ENCODE results near the gene SH3YL1.

Gene SH3YL1

DNA sequence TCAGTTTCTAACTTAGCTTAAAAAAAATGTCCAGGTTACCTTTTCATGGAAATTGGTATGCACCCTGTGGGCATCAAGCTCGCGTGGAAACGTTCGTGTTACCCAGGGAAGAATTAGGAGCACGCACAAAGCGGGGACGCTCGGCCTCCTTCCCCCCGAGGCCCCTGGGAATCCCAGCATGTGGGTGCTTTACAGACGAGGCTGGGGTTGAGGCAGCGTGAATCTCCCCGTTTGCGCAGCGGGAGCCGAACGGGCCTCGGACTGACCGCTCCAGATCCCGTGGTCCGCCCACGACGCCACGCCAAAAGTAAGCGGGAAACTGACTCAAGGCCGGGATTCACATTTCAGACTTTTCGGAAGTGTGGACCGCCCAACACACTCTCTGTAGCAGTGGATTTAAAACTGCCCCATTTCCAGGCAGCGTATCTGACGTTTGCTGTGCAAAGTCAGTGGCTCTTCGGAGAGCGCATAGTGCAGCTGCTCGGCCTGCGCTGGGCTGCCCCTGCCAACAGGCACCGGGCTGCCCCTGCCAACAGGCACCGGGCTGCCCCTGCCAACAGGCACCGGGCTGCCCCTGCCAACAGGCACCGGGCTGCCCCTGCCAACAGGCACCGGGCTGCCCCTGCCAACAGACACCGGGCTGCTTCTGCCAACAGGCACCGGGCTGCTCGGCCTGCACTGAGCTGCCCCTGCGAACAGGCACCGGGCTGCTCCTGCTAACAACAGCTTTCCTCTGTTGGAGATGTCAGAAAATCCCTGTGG lies 49.7 kb downstream of the SH3YL1 start:
- DNase-seq (ENCODE audit: low read depth), result no peak

DNA sequence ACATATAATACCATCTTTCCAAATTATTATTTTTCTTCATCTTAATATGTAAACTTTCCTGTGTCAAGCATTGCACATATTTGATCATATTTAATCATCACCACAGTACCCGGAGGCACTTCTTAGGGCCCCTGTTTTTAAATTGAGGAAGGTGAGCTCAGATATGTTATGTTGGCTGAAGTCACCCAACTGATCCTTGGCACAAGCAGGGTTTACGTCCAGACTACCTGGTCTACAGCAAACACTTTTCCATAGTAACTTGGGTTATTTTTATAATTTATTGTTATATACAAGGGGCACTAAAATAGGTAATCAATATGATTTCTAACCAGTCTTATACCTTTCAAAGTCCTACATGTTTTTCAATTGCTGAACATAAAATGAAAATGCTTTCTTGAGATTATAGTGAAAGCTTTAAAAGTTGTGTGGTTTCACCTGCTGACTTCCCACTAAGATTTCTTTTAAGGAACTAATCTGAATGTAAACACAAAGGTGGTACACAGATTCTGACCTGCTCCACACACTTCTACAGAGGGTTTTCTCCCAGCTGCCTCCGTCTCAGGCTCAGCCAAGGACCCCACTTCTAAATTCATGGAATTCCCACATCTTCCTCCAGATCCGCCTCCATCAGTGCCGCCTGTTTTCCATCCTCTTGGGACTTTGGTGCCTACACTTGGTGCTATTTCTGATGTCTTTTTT lies 52.2 kb downstream of the SH3YL1 start:
- no peak for DNase-seq (ENCODE audit: low read depth)

DNA sequence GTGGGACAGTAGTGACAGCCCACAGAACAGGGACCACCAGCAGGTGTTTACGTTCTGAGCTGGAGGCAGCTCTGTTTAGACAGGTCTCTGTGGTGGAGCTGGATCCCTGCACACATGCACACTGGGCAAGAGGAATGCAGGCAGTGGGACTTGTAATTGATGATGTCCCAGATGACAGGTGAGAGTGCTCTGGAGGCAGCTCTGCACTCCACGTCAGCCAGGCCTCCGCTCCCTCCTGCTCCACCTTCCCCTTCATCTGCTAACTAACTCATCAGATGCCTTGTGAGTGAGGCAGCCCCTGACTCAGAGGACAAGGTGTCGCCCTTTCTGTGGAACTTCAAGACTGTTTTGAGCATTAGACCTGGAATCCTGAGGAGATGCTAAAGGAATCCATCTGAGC lies 53.2 kb downstream of the SH3YL1 start:
- DNase-seq (ENCODE audit: low read depth), result no peak

DNA sequence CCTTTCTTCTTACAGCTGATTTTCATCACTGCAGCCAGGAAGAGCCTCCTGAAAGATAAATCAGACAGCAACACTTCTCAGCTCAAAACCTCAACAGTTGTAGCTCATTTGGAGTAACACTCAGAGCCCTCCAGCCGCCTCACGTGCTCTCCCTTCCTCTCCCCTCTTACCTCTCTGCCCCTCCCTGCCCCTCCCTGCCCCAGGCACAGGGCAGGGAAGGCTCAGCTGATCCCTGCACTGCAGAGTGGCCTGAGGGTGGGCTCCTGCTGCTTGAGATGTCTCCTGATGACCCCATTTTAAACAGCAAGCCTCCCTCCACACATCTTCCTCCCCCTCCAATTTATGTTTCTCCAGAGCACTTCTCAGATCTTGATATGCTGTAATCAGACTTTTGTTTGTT lies 54.4 kb downstream of the SH3YL1 start:
- DNase-seq (ENCODE audit: low read depth), result no peak

DNA sequence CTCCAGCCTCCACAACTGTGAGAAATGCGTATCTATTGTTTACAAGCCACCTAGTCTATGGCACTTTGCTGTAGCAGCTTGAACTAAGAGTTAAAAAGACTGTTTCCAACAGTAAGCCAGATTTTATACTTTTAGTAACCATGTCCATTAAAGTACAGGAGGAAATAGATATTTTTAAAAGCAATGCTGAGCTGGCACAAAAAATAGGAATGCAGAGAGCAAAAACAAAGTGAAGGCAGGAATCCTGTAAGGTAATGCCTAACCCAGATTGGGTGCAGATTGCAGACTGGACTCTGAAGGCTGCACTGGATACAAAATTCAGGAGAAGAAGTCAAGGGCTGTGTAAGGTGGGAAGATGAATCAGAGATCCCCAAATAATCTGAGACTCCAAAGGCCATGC lies 55.5 kb downstream of the SH3YL1 start:
- DNase-seq (ENCODE audit: low read depth), result no peak

DNA sequence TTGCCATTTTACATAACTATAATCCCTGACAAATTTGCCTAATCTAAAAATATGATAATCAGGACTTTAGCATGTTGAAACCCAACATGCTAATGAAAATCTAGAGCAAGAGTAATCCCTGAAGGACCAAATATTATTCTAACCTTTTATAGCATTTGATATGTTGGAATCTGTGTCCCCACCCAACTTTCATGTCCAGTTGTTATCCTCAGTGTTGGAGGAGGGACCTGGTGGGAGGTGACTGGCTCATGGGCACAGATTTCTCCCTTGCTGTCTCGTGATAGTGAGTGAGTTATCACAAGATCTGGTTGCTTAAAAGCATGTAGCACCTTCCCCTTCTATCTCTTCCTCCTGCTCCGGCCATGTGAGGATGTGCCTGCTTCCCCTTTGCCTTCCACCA lies 59.8 kb downstream of the SH3YL1 start:
- no peak for DNase-seq (ENCODE audit: low read depth)

DNA sequence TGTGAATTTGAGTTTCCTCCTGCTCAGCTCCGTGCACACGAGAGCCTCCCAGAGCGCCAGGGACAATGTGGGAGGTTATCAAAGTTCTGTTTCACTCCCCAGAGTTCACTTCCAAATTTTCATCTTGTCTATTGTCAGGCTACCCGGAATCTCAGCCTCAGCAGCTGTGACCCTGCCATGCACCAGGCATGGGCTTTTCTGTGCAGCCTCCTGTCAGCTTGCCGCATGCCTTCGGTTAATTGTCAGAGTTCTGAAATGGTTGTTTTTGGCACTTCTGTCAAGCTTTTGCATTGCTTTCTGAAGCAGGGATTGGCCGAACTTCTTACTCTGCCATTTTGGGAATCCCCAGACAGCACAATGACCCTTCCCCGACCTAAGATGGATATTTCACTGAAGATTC lies 60.4 kb downstream of the SH3YL1 start:
- DNase-seq (ENCODE audit: low read depth), result no peak

DNA sequence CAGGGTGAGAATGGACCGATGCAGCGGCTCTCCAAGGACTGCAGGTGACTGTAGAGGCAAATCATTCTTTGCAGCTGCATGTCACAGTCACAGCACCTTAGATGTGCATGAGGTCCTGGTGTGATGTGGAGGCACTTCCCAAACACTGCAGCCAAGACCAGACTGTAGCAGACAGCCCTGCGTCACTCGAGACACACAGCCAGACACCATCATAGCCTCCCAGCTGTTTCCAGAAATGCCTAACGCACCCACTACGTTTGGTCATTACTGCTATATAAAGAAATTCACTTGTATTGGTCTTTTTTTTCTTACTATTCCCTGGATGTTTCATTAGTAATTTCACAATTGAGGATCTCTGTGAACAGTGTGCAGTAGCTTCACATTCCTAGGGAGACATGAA lies 60.9 kb downstream of the SH3YL1 start:
- DNase-seq (ENCODE audit: low read depth), result no peak

DNA sequence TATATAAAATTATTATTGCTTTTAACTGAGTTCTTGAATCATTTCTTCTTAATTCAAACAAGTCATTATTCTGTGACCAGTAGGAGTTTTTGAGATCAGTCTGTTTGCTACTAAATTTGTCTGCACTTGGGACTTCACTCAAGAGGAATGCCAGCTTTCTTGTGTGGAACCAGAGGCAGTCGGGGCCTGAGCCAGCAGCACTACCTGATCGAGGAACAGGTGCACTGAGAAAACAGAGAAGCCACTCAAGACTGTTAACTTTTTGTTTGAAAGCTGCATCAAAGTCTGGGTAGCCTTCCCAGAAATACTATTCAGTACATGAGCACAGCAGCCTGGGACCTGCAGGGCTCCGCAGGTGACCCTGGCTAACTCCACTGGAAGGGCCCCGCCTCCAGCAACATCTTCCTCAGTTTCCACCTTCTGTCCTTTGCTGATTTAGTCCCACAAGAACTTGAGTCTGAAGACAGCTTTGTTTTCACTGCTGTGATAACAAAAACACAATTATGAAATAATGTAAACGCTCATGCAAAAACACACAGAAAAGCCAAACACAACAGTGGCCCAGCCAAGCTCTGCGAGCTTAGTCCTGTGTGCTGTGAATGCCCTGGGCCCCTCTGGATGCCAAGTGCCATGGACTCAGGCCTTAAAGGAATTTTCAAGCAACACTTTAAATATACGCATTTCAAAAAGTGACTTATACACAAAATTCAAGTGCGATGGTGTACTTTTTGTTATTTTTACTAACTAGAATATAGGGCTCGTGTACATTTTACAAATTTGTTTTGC lies 62.0 kb downstream of the SH3YL1 start:
- DNase-seq (ENCODE audit: low read depth), result no peak

DNA sequence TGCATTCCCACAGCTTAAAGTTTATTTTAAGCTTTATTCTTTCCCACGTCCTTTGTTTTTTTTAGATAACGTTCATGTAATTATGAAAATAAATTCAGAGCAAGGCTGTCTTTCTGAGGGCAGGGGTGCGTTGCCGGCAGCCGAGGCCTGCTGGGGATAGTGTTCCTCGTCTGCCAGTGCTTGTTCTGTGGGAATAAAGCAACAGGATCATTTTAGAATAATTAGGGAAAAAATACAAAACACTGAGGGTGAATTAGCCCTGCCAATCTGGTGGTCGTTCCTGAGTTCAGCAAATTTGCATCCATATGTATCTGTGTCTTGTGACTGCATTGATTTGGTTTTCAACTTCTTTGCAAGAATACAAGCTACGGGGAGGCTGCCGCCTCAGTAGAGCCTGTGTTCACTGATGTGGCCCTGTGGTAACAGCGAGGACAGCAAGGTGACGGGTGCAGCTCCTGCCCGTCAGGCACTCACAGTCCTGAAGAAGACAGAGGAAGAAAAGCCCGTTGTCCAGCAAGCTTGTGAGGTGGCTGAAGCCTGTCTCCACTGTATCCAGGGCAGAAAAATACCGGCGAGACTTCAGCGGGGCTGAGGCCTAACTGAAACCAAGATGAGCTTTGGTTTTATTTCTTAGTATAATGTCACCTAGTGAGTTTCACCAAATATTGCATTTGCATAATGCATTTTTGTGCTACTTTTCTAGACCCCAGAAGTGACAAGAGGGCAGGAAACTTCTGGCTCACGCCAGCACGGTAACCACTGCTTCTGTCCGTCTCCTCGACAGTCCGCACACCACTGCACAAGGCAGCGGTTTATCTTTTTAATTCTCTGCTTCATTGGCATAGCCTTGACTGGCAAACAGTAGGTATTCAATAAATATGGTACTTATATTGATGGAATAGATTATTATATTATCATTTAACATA lies 64.5 kb downstream of the SH3YL1 start:
- DNase-seq (ENCODE audit: low read depth), result no peak

DNA sequence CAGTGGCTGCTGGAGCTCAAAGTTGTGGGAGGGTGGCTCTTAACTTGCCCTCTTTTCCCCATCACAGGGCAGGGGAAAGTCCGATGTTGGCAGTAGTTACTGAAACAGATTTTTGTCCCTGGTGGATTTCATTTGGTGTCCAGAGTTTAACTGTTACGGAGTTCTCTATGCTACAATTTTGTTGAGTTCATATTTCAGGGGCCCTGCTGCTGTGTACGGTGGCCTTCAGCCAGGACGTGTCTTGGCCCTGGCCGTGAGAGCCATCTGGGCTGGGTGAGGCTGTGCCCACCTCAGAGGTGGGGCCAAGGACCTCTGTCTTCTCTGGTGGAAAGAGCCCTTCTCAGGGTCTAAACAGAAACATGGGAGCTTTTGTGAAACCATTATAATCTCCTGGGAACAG lies 67.4 kb downstream of the SH3YL1 start:
- DNase-seq (ENCODE audit: low read depth), result no peak

DNA sequence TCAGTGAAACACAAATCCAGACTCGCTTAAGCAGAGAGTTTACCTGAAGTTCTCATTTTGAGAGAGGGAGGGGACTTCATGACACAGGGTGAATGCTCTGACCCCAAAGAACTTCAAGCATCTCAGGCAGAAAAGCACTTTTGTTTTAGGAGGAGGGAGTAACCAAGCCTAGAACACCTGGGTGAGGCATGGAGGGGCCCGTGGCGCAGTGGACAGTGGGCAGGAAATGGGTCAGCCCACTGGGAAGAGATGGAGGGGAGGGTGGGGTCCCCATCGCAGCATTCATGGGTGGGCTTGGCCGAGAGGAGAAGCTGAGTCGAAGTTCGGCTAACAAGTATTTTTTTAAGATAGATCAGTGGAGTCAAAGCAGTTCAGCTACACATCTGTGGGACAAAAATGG lies 67.9 kb downstream of the SH3YL1 start:
- no peak for DNase-seq (ENCODE audit: low read depth)

DNA sequence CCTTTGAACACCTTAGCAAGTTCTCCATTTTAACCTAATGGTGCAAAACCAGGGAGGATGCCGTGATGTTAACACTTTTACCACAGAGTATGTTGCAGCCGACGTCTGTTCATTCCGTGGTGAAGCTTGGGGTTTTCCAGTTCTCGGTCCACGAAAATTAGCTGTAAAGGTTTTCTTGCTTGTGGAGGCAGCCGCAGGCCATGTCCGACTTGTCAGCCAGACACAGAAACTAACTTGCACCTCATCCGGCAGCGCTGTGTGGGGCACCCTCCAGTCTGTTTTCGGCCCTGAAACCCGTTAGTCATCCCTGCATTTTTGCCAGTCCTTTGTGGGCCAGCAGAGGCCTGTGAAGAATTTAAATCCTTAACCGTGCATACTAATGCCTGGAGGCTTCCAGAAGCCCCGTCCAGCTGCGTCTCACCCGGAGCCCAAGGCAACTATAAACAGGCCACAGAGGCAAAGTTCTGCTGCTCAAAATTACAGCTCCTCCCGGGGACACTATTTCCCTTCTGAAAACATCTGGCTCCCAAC lies 70.6 kb downstream of the SH3YL1 start:
- no peak for DNase-seq (ENCODE audit: low read depth)

DNA sequence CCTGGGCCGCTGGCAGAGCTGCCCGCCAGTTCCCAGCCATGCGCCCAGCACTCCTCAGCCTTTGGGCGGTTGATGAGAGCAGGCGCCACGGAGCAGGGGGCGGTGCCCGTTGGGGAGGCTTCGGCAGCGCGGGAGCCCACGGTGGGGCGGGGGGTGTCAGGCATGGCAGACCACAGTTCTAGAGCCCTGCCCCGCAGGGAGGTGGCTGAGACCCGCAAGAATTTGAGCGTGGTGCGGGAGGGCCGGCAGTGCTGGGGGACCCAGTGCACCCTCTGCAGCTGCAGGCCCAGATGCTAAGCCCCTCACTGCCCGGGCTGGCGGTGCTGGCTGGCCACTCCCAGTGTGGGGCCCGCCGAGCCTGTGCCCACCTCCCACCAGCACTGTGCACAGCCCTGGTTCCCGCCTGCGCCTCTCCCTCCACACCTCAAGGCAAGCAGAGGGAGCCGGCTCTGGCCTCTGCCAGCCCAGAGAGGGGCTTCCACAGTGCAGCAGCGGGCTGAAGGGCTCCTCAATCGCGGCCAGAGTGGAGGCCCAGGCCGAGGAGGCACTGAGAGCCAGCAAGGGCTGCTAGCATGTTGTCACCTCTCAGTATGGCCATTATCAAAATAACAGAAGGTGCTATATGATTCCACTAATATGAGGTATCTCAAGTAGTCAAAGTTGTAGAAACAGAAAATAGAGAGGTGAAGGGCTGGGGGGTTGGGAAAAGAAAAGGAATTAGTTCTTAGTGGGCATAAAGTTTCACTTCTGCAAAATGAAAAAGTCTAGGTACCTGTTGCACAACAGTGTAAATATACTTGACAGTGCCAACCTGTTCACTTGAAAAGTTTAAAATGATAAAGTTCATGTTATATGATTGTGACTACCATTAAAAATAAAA lies 72.3 kb downstream of the SH3YL1 start:
- DNase-seq (ENCODE audit: low read depth), result no peak

DNA sequence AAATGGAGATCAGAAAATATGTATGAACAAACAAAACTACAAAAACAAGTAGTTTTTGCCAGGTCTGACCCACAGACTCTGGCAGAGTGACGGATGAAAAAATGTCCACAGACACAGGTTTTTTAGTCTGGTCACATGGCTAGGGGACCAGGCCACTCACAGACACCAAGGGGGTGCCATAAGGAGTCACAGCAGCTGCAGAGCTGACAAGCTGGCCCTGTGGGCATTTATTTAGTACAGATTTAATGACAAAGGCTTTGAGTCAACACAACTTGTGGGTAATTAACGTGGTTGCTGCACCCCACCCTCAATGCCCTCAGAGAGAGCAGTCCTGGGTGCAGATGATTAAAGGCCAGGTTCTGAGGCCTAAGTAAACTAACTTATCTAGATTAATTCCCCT lies 76.0 kb downstream of the SH3YL1 start:
- DNase-seq (ENCODE audit: low read depth), result no peak

DNA sequence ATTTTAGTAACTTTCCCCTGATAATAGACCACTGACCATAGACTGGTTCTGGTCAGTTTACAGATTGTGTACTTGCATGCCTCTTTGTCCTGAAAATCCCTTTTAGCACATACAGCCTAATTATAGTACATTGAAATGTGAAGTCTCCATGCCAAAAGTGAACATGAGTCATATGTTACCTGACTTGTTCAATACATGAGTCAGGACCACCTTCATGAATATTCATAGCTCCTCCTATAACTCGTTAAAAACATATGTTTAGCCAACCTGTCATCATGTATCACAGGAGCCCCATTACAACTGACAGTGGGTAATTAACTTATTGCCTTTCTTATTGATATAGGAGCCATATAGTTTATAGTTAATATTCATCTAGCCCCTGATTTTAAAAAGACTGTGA lies 78.6 kb downstream of the SH3YL1 start:
- no peak for DNase-seq (ENCODE audit: low read depth)

DNA sequence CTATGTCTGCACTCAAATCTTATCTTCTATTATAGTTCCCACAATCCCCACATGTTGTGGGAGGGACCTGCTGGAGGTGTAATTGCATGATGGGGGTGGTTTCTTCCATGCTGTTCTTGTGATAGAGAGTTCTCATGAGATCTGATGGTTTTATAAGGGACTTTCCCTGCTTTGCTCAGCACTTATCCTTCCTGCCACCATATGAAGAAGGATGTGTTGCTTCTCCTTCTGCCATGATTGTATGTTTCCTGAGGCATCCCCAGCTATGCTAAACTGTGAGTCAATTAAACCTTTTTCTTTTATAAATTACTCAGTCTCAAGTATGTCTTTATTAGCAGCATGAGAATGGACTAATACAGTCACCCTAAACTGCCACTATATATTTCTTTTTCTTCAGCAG lies 79.1 kb downstream of the SH3YL1 start:
- no peak for DNase-seq (ENCODE audit: low read depth)

DNA sequence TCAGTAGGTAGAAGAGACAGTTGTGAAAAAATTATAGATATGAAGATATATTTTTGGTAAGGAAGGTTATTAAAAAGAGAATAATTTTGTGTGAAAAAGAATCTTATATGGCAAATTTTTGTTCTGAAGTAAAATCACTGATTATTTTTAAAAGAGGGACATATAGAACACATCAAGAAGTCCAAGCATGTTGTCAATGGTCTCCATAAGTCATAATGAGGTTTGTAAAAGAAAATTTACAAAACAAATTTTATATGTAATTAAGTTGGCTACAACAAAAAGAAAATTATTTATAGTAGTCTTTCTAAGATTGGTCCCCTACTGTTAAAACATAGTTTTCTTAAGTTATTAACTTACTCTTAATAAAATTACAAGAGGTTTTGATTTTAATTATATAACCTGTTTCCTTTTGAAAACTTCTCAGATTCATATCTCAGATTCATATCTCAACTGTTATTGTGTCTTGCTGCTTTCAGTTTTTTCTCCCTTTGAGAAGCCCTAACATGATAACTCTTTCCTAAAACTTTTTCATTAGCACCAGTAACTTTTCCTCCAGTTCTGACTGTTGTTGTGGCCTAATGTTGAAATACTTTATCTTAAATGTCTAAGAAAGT lies 81.2 kb downstream of the SH3YL1 start:
- DNase-seq (ENCODE audit: low read depth), result no peak

DNA sequence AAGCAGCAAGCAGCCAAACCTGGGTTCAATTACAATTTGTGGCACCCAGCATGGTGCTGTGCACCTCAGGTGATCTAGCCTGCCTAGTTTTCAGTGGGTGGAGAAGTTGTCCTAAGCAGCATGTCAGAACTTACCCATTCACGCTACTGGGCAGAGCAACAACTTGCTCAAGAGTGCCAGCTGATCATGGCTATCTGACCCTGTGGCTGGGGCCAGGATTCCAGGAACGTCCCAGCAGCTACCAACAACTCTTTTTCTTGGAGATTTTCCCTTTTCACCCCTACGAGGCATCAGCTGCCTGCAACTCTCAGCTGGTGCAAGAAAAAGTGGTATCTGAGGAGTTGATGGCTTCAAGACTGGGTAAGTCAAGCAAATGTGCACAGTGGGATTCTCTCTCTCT lies 83.5 kb downstream of the SH3YL1 start:
- no peak for DNase-seq (ENCODE audit: low read depth)

DNA sequence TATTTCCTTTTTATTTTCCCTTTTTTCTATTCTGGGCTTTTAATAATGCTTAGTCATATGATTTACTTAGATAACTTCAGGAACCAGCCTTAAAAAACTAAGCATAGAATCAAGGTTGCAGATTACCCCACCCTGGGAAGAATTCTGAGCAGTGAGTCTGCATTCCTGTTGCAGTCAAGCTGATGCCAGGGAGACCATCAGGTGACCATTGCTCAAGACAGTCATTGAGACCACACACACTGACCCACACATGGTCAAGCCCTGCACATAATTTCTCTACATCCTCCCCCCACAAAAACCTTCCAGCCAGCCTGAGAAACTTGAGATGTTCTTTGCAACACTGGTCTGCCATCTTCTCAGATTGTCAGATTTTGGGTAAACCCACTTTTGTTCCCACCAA lies 83.9 kb downstream of the SH3YL1 start:
- DNase-seq (ENCODE audit: low read depth), result no peak
